ENCODE data around the gene CPN1.

Gene CPN1

DNA sequence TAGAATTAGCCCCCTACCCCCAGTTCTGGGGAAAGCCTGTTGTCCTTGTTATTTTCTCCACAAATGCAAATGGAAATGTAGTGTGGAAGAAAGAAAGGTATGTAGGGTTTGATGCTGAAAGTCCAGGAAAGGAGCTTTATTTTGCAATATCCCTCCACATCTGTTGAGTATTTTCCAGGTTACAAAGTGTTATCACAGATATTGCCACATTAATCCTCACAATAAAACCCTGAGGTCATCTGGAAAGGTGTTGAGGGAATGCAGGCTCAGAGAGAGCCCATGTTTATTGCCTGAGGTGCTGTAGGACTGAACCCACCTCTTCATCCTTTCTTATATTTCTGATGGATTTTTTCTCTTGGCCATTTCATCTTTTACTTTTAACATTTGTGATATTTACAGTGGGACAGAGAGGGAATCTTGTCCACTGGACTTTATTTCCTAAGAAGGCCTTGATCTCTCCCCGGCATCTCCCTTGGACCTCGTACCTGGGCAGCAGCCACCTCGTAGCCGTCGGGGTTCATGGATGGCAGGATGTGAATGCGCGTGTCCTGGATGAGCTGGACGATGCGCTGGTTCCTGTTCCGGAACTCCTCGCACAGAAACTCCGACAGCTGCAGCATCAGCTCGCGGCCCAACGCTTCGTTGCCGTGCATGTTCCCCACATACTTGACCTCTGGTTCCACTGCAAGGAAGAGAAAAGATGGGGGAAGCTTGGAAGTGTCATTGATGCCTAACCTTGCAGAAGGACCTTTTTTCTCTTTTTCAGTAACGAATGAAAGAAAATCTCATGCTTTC, 6.0 kb downstream of the CPN1 start:
- DNase-seq, result no peak

GRCh38 chr10:100072514-100072913, 9.2 kb downstream of the CPN1 start:
- no peak for DNase-seq

GRCh38 chr10:100071529-100071928, 10.1 kb downstream of the CPN1 start:
- DNase-seq, result no peak

DNA sequence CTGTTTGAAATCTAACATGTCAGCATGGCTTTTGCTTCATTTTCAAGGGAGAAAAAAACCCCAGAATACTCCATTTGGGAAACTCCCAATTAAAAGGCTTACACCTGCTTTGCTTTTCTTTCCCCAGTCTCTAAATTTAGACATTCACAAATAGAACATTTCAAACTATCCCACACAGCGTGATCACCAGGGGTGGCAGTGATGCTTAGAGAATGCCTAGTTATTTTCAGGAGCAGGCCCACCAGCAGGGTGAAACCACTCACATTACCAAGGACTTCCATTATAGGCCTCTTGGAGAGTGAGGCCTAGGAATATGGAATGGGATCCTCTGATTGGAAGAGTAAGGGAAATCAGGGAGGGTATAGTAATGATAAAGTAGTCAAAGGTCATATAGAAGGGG, 14.2 kb downstream of the CPN1 start:
- DNase-seq, result no peak

DNA sequence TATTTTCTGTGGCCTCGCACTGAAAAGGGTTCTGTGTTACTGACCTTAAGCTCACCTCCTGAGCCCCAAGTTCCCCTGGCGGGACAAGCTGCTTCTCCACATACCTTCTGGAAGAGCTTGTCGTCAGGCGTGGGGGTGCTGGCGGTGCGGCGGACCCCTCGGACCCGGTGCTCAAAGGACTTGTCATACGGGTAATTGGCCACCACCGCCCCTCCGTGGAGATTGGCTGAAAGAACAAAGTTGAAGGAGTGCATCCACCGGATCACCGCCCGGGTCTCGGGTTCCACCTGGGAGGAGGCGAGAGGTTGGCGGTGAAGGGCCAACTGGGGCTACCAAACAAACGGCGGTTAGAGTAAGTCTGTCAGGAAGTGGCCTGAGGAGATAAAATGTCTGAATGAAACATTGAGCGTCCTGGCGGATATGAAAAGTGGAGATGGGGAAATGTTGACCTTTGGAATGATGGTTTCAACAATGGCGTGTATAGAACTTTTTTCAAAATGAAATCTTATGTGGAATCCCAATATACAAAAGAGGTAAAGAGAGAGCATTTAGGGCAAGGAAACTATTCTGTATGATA, 16.5 kb downstream of the CPN1 start:
- no peak for DNase-seq

DNA sequence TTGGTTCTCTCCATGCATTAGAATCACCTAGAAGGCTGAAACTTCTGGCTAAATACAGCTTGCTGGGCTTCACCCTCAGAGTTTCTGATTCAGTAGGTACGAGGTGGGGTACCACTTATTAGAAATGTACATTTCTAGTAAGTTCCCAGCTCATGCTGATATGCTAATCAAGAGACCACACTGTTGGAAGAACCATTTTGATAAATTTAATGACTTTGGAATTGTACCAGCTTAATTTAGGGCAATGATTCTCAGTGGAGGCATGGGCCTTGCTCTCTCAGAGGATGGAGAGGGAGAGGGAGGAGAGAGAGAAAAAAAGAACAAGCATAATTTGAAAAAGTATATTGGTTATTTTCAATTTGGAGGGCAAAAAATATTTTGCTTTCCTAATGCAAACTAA, 20.3 kb downstream of the CPN1 start:
- no peak for DNase-seq

GRCh38 chr10:100057948-100058347, 23.7 kb downstream of the CPN1 start:
- no peak for DNase-seq

DNA sequence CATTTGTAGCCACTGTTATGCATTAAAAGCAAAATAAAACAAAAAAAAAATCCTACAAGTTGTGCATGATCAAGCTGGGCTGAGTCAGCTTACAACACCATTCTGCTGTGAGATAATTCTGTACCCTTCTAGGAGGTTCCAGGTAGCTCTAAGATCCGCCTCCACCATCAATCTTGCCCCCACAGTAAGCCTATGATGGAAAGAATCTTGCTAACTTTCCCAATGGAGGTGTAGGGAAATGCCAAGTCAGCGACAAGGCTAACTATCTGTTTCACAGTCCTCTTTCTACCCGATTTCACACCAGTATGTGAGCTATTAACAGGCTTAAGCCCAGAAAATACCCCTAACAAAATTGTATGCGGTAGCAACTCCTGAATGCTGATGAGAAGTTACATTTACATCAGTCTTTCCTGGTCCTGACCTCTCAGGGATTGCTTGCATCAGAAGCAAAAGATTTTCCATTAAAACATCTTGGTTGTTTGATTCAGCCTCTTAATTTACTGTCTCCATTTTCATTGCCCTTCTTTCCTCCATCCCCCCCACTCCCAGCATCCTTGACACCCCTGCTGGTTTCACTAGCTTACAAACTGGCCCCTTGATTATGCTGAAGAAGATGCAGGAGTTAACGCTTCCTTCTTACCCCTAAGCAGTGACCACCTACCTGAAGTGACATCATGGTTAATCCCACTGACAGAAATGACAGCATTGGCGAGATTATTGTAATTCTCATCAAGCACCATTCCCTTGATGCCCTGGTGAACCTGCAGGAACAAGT, 27.8 kb downstream of the CPN1 start:
- no peak for DNase-seq

DNA sequence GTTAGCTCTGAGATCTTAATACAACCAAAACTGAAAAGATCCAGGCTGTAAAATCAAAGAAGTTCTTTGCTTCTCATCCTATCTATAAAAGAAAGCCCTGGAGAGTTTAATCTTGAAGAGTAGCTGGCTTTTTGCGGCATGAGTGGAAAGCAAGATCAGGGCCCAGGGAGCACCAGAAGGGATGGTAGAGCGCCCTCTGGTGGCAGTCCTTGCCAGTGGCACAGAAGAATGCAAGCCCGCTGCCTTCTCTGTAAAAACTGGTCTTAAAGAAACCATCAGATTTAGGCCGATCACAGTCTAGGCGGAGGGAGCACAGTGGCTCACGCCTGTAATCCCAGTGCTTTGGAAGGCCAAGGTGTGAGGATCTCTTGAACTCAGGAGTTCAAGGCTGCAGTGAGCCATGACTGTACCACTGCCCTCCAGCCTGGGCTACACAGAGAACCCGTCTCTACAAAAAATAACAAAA, 35.6 kb downstream of the CPN1 start:
- peak; percentile 63 to 81 (median 74) for DNase-seq

DNA sequence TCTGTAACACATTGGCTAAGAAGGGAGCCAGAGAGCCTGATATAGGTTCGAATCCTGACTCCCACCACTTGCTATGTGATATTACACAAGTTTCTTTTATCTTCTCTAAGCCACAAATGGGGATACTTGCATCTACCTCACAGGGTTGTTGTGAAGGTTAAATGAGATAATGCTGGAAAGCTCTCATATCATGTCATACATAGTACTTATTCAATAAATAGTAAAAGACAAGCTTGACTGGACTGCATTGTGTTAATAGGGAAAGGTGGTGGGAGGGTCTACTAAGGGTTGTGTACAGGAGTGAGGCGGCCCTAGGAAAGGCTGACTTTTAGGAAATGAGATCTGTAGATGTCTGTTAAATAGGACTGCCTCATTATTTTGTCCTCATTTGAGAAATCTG, 36.1 kb downstream of the CPN1 start:
- no peak for DNase-seq

DNA sequence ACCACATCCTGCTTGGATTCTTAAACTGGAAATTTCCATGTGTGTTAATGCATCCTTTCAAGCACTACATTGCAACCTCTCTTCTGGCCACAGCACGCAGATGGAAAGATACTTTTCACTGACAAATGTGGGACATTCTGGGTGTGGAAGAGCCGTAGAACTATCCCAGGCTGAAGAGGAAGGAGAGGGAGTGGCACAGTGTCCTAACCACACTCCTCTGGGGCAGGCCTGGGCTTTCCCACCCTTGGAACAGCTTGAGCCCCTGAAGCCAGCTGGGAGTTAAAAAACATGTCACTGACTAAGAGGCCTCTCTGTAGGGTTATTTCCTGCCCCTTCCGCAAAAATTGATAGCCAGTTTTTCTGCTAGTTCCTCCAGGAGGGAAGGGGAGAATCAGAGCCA, 37.9 kb downstream of the CPN1 start:
- no peak for DNase-seq

GRCh38 chr10:100043344-100043743, 38.3 kb downstream of the CPN1 start:
- no peak for DNase-seq

- no peak for DNase-seq
Observed at GRCh38 chr10:100041306-100042002, 40.2 kb downstream of the CPN1 start.

DNA sequence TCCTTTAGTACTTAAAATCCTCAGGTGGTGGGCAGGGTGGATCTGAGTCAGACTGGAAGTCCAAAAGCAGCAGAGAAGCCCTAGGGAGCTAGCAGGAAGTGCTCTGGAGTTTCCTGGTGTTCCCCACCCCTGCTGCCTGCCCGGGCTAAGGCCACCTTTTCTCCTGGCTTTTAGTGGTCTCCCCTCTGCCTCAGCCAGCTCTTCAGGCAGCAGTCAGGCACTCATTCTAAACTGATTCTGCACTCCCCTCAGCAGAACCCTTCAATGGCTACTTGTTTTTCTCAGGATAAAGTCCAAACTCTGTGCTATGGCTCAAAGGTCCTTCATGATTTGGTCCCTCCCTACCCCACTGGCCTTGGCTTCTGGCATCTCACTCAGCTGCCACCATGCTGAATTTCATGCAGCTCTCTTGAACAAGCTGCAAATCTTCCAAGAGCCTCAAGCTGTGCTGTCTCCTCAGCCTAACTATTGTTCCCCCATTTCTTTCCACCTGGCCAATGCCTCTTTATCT, 43.1 kb downstream of the CPN1 start:
- DNase-seq, result no peak

GRCh38 chr10:100037758-100038315, 43.8 kb downstream of the CPN1 start:
- no peak for DNase-seq

DNA sequence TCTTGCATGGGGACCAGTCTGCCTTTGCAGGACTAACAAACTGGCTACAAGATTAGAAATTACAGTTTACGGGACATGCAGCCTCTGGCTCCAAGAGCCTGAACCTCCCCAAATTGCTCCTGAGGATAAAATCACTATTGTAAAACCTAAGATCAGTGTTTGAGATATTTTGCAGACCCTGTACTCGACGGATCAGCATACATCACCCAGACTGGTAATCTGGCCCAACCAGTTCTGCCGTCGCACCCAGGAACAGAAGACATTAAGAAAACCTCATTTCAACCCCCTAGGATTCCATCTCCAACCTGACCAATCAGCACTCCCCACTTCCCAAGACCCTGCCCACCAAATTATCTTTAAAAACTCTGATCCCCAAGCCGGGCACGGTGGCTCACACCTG, 44.8 kb downstream of the CPN1 start:
- DNase-seq, result no peak

DNA sequence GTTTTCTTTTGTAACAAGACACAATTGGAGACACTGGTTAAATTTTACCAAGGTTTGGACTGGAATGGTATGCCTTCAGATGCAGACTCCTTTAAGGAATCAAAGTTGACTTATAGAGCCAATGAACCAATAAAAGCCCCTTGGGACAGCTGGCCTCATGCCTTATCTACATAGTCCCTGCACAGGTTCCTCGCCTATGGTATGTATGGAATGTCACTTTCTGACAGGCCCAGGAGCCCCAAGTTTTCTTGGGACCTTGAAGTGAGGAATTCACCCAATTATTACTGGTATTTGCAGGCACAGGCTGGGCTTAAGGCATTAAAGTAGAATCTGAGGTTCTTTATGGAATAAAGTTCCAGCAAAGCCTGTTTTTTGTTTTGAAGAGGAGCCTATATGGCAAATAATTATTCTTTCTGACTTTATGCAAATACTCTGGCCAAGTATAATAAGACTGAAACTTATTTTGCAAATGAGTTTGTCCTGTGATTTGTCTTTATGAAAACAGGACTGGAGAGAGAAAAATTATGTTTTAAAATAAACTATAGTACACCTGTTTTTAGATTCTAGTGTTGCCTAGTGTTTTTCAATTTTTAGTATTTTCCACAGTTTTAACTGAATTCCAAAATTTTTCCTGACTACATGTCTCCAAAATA, 47.8 kb downstream of the CPN1 start:
- no peak for DNase-seq

GRCh38 chr10:100027416-100027815, 54.3 kb downstream of the CPN1 start:
- no peak for DNase-seq

- no peak for DNase-seq
Observed at GRCh38 chr10:100025576-100025975, 56.1 kb downstream of the CPN1 start.

DNA sequence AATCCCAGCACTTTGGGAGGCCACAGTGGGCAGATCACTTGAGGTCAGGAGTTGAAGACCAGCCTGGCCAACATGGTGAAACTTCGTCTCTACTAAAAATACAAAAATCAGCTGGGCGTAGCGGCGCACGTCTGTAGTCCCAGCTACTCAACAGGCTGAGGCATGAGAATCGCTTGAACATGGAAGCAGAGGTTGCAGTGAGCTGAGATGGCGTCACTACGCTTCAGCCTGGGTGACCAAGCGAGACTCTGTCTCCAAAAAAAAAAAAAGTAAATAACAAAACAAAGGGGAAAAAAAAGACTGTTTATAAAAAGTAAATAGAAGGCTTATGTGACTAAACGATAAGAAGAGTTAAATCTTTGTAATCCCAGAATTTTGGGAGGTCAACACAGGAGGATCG, 56.9 kb downstream of the CPN1 start:
- DNase-seq, result no peak

- no peak for DNase-seq
Observed at GRCh38 chr10:100022403-100022802, 59.3 kb downstream of the CPN1 start.

DNA sequence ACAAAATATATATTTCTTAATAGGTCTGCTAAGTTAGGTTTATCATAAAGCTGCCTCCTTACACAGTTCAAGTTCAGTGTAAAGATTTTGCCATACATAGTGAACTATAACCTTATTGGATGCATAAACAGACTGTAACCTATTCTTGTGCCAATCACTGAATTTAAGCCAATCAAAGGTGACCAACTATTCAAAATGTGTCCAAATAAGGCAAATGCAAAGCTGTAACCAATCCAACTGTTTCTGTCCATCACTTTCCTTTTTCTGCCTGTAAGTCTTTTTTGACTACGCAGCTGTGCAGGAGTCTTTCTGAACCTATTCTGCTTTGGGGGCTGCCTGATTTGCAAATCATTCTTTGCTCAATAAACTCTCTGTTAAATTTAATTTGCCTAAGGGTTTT, 60.3 kb downstream of the CPN1 start:
- DNase-seq, result no peak
